Posterior vena cava (tissue), 2 donors: Measurements from ENCODE around the gene CENPB. TPM values are rescaled to one million over a fixed set of nuclear protein-coding genes. Genes with fewer than 3 reads are reported as not detected.
A peak's percentile ranks its signal among the peaks of the same experiment; 100 is the strongest.
"Not testable (repeated sequence)": the region's sequence is repeated elsewhere in the genome, so short reads cannot be mapped to it uniquely, and the experiment has no call there.

Experiments
- DNase-seq: peaks from one replicate; pipeline ENCODE4 v3.0.0-alpha.2; 2020; ENCODE audit warnings: low spot score
- intact Hi-C, 2 donors: fragments of 100-400 bp; cut with DNase I; formaldehyde crosslinking; loops; one replicate each; pipeline versions ENCODE4 v1.14.1 to v1.14.2; 2022 to 2023
- total RNA-seq, 2 donors: library from RNA; stranded (reverse); fragmentation: NEBNext Ultra II Directional; extraction: Animal tissue kit (Norgen Biotek cat#: 25700); gene quantifications; one replicate each; pipeline ENCODE4 v1.2.1, GENCODE V29; 2021
- donor health status: DM: yes; HTN: yes; CAD: no.
- donor health status: DM: yes; HTN: yes; CAD: no.

The CENPB gene
- total RNA-seq, 2 donors from 2014 or later = 97.4 to 119 TPM

DNA sequence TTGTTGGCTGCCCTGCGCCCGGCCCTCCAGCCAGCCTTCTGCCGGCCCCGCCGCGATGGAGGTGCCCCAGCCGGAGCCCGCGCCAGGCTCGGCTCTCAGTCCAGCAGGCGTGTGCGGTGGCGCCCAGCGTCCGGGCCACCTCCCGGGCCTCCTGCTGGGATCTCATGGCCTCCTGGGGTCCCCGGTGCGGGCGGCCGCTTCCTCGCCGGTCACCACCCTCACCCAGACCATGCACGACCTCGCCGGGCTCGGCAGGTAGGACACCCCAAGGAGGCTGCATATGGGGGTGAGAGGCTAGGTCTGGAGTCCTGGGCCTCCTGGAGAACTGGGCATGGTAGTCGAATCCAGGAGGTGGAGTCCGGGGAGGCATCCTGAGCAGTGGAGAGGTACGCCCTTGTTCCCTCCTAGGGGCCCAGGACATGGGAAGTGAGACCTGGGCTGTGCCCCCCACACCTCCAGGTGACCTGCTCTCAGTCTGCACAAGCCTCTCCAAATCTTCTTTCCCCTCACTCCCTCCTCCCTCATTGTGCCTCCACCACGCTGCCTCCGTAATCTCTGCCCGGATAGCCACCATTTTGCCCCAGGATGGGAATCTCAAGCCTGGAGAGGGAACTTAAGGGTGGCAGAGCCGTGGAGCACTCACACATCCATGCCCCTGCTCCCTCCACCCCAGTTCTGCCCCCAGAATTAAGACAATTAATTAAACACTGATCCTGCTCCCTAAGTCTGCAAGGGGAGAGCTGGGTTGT is 10.1 kb upstream of the CENPB start:
- intact Hi-C loops = no loop called here
- no peak for DNase-seq

GRCh38 chr20:3795511-3796468 is 9.2 kb upstream of the CENPB start, which contains the start of gene CDC25B:
Gene CDC25B, plus strand, starts transcription at chr20:3796310. Its CDS starts 222 bp downstream, at chr20:3796532.
- intact Hi-C loops = no loop called here
- peak; percentile 99 for DNase-seq

- intact Hi-C loops = no loop called here
- peak; percentile 52 for DNase-seq
Observed at GRCh38 chr20:3794701-3795420, 8.3 kb upstream of the CENPB start.

DNA sequence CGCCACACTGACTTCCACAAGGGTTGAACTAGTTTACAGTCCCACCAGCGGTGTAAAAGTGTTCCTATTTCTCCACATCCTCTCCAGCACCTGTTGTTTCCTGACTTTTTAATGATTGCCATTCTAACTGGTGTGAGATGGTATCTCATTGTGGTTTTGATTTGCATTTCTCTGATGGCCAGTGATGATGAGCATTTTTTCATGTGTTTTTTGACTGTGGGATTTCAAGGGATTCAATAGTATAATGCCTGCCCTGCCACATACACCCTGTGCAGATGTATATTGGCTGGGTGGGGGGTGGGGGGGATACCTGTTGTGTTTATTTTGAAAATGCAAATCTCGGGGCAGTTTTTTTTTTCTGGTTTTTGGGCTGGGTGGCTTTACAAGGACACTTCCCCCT is 7.6 kb upstream of the CENPB start:
- DNase-seq, intact Hi-C loops: not testable (repeated sequence)

DNA sequence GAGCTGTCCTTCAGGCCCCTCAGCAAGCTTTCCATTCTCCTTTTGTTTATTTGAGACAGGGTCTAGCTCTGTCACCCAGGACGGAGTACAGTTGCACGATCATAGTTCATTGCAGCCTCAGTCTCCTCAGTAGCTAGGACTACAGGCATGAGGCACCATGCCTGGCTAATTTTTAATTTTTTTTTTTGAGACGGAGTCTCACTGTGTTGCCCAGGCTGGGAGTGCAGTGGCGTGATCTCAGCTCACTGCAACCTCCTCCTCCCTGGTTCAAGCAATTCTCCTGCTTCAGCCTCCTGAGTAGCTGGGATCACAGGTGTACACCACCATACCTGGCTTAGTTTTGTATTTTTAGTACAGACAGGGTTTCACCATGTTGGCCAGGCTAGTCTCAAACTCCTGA is 2.7 kb upstream of the CENPB start:
- intact Hi-C loops = loop anchor here (1.0 to 5.0 kb wide), 2 partner anchors 29 to 33 kb away; partner anchors contain the start of gene AP5S1 (in 1 of the 2)

DNA sequence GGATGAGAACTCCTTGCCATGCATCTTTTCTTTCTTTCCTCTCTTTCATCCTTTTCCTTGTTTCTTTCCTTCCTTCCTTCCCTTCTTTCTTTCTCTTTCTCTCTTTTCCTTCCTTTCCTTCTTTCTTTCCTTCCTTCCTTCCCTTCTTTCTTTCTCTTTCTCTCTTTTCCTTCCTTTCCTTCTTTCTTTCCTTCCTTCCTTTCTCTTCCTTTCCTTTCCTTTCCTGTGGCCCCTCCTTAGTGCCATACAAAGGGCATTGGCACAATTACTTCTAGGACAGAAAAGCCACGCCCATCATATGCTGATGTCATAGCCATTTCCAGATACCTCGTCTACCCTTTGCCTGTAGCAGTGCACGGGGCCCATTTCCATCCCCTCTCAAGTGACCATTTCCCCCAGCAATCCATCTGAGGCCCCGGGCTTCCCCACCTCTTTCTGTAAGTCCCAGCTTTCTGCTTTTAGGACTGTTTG is 2.2 kb upstream of the CENPB start:
- intact Hi-C loops = loop anchor here (1.0 to 5.0 kb wide), 2 partner anchors 30 to 34 kb away; partner anchors contain the start of gene AP5S1 (in 1 of the 2)
- no peak for DNase-seq

More for the DNA sequence above, 2.7 kb upstream of the CENPB start:
- not testable (repeated sequence) for DNase-seq

- peak; percentile 66 for DNase-seq
Observed at GRCh38 chr20:3787324-3788014, 929 bp upstream of the CENPB start.

DNA sequence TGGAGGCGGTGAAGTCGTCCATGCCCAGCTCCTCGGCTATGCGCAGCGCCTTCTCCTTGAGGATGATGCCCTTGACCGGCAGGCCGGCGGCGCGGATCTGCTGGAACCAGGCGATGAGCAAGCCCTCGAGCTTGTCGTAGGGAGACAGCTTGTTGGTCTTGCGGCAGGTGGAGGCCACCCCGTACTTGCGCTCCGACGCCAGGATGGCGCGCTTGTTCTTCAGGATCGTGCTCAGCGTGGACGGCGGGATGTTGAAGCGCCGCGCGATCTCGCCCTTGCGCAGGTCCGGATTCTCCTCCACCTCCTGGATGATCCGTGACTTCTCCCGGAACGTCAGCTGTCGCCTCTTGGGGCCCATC is 435 bp downstream of the CENPB start:
- peak; percentile 89 for DNase-seq
- intact Hi-C loops = loop anchor here in 1 of 2 donors (5.0 kb wide), 1 partner anchor 36 kb away; the partner anchor contains the start of gene AP5S1

More at GRCh38 chr20:3787324-3788014, 929 bp upstream of the CENPB start:
- intact Hi-C loops = loop anchor here in 1 of 2 donors (5.0 kb wide), 1 partner anchor 35 kb away; the partner anchor contains the start of gene AP5S1

DNA sequence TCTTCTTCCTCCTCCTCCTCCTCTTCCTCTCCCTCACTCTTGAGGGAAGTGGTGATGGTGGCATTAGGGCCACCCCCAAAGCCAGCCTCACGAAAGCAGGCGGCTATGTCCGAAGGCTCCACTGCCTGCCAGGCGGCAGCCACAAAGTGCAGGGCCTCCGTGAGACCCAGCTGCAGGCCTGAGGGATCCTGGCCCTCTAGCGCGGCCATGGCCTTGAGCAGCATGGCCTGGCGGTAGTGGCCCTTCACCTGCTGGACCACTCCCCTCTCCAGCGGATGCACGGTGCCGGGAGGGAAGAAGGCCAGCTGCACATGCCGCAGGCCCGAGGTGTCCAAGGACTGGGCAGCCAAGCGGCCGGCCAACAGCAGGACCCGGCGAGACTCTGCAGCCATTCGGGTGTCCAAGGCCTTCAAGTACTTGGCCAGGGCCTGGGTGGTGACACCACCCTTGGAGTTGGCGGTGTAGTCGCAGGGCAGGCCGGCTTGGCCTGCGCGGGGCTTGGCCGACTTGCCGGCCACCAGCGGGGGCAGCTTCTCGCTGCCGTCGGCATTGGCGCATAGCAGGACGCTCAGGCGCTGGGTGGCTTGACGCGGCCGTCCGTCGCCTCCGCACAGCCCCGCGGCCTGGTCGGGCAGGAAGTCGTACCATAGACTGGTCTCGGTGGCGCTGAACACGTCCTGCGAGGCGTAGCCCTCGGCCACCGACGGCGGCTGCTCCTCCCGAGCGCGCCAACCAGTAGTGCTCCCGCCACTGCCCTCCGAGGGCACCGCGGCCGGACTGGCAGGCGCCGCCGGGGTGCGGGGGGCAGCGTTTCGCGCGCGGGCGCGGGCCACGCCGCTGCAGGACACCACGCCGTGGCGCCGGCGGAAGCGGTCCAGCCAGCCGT is 1.1 kb downstream of the CENPB start:
- intact Hi-C loops = loop anchor here in 1 of 2 donors (5.0 kb wide), 1 partner anchor 37 kb away; the partner anchor contains the start of gene AP5S1
- peak; percentile 86 for DNase-seq

- no peak for DNase-seq
- intact Hi-C loops = loop anchor here in 1 of 2 donors (5.0 kb wide), 1 partner anchor 37 kb away; the partner anchor contains the start of gene AP5S1
Observed at GRCh38 chr20:3784863-3785239, 1.7 kb downstream of the CENPB start.

DNA sequence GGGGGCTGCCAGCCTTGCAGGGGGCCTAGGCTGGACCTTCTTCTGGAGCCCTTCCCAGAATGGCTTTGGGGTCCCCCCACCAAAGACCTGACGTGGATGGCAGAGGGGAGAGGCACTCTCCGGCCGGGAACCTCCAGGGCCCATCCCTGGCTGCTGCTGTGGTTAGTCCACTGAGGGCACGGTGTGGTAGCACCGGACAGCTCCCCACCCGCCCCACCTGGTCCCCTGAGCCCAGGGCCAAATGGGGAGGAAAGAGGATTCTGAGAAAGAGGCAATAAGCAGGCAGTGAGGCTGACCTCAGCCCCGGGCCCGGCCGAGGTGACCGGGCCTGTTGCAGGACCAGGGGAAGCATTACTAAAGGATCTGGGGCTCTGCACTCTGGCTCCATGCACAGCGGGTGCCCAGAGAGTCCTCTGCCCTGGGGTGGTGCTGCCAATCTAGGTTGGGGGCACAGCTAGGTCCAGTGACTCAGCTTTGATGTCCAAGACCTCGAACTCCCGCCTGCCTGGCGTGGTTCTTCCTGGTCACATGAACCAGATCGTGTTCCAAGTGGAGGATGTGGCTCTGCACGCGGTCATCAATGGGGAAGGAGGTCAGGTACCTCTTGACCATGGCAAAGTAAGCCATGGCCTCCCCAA is 2.2 kb downstream of the CENPB start:
- peak; percentile 78 for DNase-seq
- intact Hi-C loops = no loop called here

GRCh38 chr20:3783511-3784195 is 2.9 kb downstream of the CENPB start:
- intact Hi-C loops = no loop called here
- peak; percentile 67 for DNase-seq

DNA sequence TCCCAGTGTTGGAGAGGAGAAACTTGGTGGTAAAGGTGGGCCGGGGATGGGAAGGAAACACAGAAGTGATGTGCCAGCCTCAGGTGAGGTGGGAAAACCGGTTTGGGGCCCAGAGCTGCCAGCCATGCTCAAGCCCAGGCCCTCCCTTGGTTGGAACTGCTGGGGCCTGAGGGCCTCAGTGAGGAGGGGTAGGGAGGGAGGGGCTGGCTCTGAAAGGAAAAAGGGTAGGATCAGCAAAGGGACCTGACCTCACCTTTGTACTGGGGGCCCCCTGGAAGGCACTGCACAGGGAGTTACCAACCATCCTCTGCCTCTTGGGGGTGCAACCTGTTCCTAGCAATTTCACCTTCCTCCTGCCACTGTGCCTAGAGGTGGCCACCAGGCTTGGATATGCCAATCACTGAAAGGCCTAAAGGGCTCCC is 3.5 kb downstream of the CENPB start:
- intact Hi-C loops = no loop called here
- peak; percentile 73 for DNase-seq

DNA sequence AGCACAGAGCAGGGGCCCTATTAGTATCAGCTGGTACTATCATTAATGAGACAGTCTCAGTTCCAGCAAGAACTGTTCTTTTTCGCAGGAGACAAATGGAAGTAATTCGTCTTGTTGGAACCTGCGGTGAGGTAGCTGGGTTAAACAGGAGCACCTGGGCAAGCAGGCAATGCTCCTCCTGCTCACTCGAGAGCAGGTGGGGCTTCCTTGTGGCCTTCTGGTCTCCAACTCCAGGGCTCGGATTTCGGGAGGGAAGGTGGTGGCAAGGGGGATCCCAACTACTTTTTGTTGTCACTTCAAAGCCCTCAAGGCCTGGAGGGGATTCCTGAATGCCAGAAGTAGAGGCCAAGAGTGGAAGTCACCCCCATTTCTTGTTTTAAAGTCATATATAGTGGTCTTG is 3.9 kb downstream of the CENPB start:
- peak; percentile 44 for DNase-seq
- intact Hi-C loops = no loop called here

DNA sequence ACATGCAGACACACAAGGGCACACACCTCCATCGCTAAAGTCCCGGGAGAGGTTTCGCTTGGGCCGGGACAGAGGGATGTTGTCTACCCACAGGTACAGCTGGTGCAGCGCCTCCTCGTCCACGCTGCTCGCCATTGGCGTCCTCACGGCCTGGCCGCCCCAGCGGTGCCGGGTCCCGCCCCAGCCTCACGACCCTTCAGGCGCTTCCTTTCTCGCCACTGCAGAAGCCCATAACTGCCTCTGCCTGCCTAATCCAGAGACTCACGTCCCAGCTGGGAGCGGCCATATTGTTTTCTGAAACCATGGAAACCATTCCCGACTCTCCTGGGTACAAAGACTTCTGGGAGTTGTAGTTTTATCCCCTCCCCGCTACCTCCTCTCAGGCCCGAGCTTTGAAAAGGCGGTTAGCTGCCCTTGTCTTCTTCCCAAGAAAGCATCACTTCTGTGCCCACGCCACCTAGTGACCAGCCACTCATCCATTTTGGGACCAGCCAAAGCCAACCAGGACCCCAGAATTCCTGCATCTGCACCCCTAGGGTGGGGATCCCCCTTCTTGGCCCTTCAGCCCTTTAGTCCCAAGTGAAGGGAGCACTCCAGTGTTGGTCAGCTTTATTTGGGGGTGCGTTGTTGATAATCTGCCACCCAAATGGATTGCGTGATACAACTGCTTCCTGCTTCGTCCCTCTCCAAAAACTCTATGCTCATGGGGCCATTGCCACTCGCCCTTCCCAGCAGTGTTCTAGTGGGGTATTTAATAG is 5.2 kb downstream of the CENPB start, which contains the start of gene SPEF1:
Gene SPEF1, minus strand, starts transcription at position 296 of the 758 bp plus-strand sequence. Its CDS starts 161 bp downstream, at position 135.
- peak; percentile 89 for DNase-seq
- intact Hi-C loops = no loop called here
